Endothelial cell of umbilical vein (primary cell): ENCODE data around the gene RPL11. TPM values are rescaled to one million over a fixed set of nuclear protein-coding genes. Genes with fewer than 3 reads are reported as not detected.

Experiments used
- BruUV-seq: library from RNA; stranded (reverse); fragments of 400-500 nt; replicated peaks from 2 replicates; lab custom pipeline; 2021; lab: Mats Ljungman, UMichigan
- CTCF ChIA-PET: fragments of 300-600, 350-600 bp; sonication (Branson Sonifier 250); formaldehyde crosslinking; loops from one replicate; lab custom pipeline; 2021; ENCODE audit warnings: antibody characterized with exemption, inconsistent platforms; lab: Charles Lee
- POLR2A ChIA-PET: fragments of 300-600, 350-600 bp; sonication (Branson Sonifier 250); formaldehyde crosslinking; loops from one replicate; lab custom pipeline; 2021; ENCODE audit warnings: antibody characterized with exemption, inconsistent platforms; lab: Charles Lee
- DNase-seq: peaks from one replicate; pipeline ENCODE4 v3.0.0-alpha.2; 2011; ENCODE audit warnings: low read depth, low spot score
- FAIRE-seq: peaks from 2 replicates; lab custom pipeline; 2011; peaks lifted over from hg19 to GRCh38; lab: Jason Lieb, UNC
- H2AFZ ChIP-seq: 2 replicates; pipeline ENCODE4 v1.6.0; 2012; ENCODE audit warnings: low read depth, low read length, control low read depth, inconsistent platforms
- H3K27ac ChIP-seq: 2 replicates; pipeline ENCODE4 v1.5.1; 2011; ENCODE audit warnings: low read depth, mild to moderate bottlenecking, control low read depth, low read length, moderate library complexity; ENCODE audit not compliant: insufficient read depth
- H3K27me3 ChIP-seq, 2 experiments: 2 replicates each; pipeline versions ENCODE4 v1.6.0 to v1.6.1; 2011; ENCODE audit warnings: low read length in 2 of 2, mixed read lengths in 1 of 2; ENCODE audit not compliant: control insufficient read depth in 2 of 2, insufficient read depth in 2 of 2
- H3K36me3 ChIP-seq, 2 experiments: 2 replicates in 1 of 2; 3 replicates in 1 of 2; pipeline ENCODE4 v1.5.1; 2011; ENCODE audit warnings: low read length in 2 of 2, mild to moderate bottlenecking in 1 of 2, moderate library complexity in 1 of 2; ENCODE audit not compliant: control insufficient read depth in 2 of 2, insufficient read depth in 2 of 2; ENCODE audit errors: extremely low read depth in 1 of 2
- H3K4me1 ChIP-seq: 3 replicates; pipeline ENCODE4 v1.5.1; 2011; ENCODE audit warnings: mild to moderate bottlenecking, low read length; ENCODE audit not compliant: control insufficient read depth, insufficient read depth; ENCODE audit errors: extremely low read depth
- H3K4me2 ChIP-seq: 2 replicates; pipeline ENCODE4 v1.6.1; 2011; ENCODE audit warnings: low read length, control low read depth, mixed read lengths; ENCODE audit not compliant: insufficient read depth
- H3K4me3 ChIP-seq, 3 experiments: fragments of 200-600 bp in 1 of 3; sonication (generic), shearing (Covaris generic) in 1 of 3; replicated peaks in 1 of 3; 2 replicates each; pipeline ENCODE4 v1.5.1; 2011 to 2016; ENCODE audit warnings: control low read depth in 3 of 3, low read length in 3 of 3, mild to moderate bottlenecking in 2 of 3, inconsistent platforms in 1 of 3, low read depth in 1 of 3, moderate library complexity in 1 of 3; ENCODE audit not compliant: insufficient read depth in 1 of 3
- H3K79me2 ChIP-seq: 2 replicates; pipeline ENCODE4 v1.6.0; 2012; ENCODE audit warnings: low read length, inconsistent platforms; ENCODE audit not compliant: control insufficient read depth, insufficient read depth
- H3K9ac ChIP-seq: replicated peaks from 2 replicates; pipeline ENCODE3; 2011; ENCODE audit warnings: low read length, control low read depth; ENCODE audit not compliant: insufficient read depth; ENCODE audit errors: extremely low read depth
- H3K9me1 ChIP-seq: replicated peaks from 3 replicates; pipeline ENCODE4 v1.6.0; 2011; ENCODE audit warnings: mild to moderate bottlenecking, low read length; ENCODE audit not compliant: control insufficient read depth, insufficient read depth; ENCODE audit errors: extremely low read depth
- H3K9me3 ChIP-seq: replicated peaks from 2 replicates; pipeline ENCODE4 v1.5.1; 2012; ENCODE audit warnings: low read length, inconsistent platforms; ENCODE audit not compliant: control insufficient read depth, insufficient read depth
- H4K20me1 ChIP-seq: replicated peaks from 2 replicates; pipeline ENCODE3; 2011; ENCODE audit warnings: mild to moderate bottlenecking, low read length; ENCODE audit not compliant: control insufficient read depth, insufficient read depth; ENCODE audit errors: extremely low read depth
- EZH2 ChIP-seq: IDR thresholded peaks from 2 replicates; pipeline ENCODE4 v1.6.1; 2012; ENCODE audit warnings: borderline replicate concordance, low read depth, mild to moderate bottlenecking, moderate library complexity, low read length, inconsistent platforms; ENCODE audit not compliant: severe bottlenecking
- FOS ChIP-seq: IDR thresholded peaks from 2 replicates; pipeline ENCODE4 v1.6.1; 2011; ENCODE audit warnings: mild to moderate bottlenecking, low read length, moderate library complexity, borderline replicate concordance; ENCODE audit not compliant: insufficient read depth
- GATA2 ChIP-seq: IDR thresholded peaks from 2 replicates; pipeline ENCODE4 v1.7.0; 2011; ENCODE audit warnings: low read depth, mild to moderate bottlenecking, moderate library complexity, mixed read lengths, low read length; ENCODE audit not compliant: insufficient read length, insufficient read depth
- JUN ChIP-seq: IDR thresholded peaks from 2 replicates; pipeline ENCODE4 v1.6.1; 2011; ENCODE audit warnings: borderline replicate concordance, low read depth; ENCODE audit not compliant: insufficient read length, insufficient read depth
- MYC ChIP-seq: IDR thresholded peaks from one replicate; pipeline ENCODE4 v1.6.1; 2011; ENCODE audit warnings: mild to moderate bottlenecking, low read depth, low read length
- POLR2A ChIP-seq: IDR thresholded peaks from 2 replicates; pipeline ENCODE4 v1.6.1; 2012; ENCODE audit warnings: low read depth, mild to moderate bottlenecking, control low read depth, low read length
- POLR2AphosphoS5 ChIP-seq: IDR thresholded peaks from 2 replicates; pipeline ENCODE4 v1.6.1; 2012; ENCODE audit warnings: low read depth, mild to moderate bottlenecking, control low read depth, low read length, moderate library complexity; ENCODE audit not compliant: insufficient read depth
- dilution Hi-C: fragments of 300-500 bp; cut with MboI; formaldehyde crosslinking; loops from one replicate; pipeline ENCODE4 v1.15.0; 2019; ENCODE audit warnings: low sequenced_read_pairs; ENCODE audit not compliant: extremely low pct_ligation_motif_present
- intact Hi-C: fragments of 100-400 bp; cut with micrococcal nuclease; formaldehyde crosslinking; loops from one replicate; pipeline ENCODE4 v1.10.0; 2022
- polyA plus RNA-seq, 4 experiments: library from polyadenylated mRNA; depleted of rRNA in 3 of 4; stranded (reverse) in 3 of 4; unstranded in 1 of 4; fragments of >200 nt; gene quantifications; 2 replicates each; pipeline versions ENCODE4 v1.2.1 to v1.2.3, GENCODE V29; 2011 to 2012; ENCODE audit warnings: missing spikeins in 1 of 4
- total RNA-seq: library from RNA; stranded (reverse); gene quantifications from 2 replicates; pipeline ENCODE4 v1.2.3, GENCODE V29; 2021

The RPL11 gene
- total and polyA plus RNA-seq, 2 donors (not counting 3 experiments of a cell fraction or from before 2014, with no cell fraction given) = 861 to 1,084 TPM

- BruUV-seq = no TSS peak
- H3K9me1 ChIP-seq = no peaks in the 10 kb centered on the region
- H3K79me2 ChIP-seq = no peaks in the 10 kb centered on the region
- FAIRE-seq = no peak
- no peak overlapping the region for H3K27ac ChIP-seq
- POLR2A ChIA-PET = no interaction called here
- no peaks in the 10 kb centered on the region for H3K36me3 ChIP-seq
- no peak overlapping the region for H3K4me2 ChIP-seq
- H3K9me3 ChIP-seq = no peaks in the 10 kb centered on the region
- no peak for DNase-seq
- H3K4me3 ChIP-seq = no peak overlapping the region
- no peak for TF ChIP-seq EZH2
- TF ChIP-seq JUN = no peak
- no peak for TF ChIP-seq FOS
- CTCF ChIA-PET = interaction anchor here (0.6 to 2.7 kb wide), 6 partner anchors 8 to 153 kb away, joined by 3 to 11 read pairs (median 9); partner anchors contain the start of gene RPL11
- no peak overlapping the region for H3K9ac ChIP-seq
- dilution Hi-C loops (no loop called here), intact Hi-C loops (no loop called here)
- no peak overlapping the region for H2AFZ ChIP-seq
- no peaks in the 10 kb centered on the region for H4K20me1 ChIP-seq
- peaks cover 7 to 16% of the 10 kb centered on the region in 2 experiments for H3K27me3 ChIP-seq
- no peaks in the 10 kb centered on the region for H3K4me1 ChIP-seq
Observed at GRCh38 chr1:23650344-23650990, 41.1 kb upstream of the RPL11 start.

DNA sequence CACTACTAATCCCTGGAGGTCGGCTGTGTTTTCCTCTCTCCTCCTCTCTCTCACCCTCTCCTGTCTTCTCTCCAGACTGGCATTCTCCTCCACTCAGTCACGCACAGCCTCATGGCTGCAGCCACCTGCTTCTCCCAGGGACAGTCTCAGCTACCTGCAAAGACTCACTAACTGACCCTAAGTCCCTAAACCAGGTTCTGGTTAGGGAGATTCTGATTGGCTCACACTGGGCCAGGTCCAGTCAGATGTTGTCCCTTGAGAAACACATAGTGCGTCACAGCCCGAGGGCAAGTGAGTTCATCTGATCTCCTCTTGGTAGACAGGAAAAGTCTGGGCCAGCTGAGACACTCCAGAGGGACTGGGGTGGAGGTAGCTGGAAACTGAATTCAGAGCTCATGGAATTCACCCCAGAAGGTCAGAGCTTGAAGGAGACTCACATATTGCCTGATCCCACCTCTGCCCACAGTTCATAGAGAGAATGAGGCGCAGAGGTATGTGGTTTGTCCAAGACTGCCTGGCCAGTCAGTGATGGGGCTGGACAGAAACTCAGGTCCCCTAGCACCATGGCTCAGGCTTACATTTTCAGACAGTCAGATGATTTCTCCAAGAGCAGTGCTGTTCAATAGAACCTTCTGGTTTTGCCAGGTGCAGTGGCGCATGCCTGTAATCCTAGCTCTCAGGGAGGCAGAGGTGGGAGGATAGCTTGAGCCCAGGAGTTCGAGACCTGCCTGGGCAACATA lies 40.4 kb upstream of the RPL11 start:
- POLR2A ChIA-PET = no interaction called here
- BruUV-seq = no TSS peak
- DNase-seq = peak; percentile 41

More for the DNA sequence above, 40.4 kb upstream of the RPL11 start:
- FAIRE-seq = no peak
- CTCF ChIA-PET = interaction anchor here (0.6 to 1.8 kb wide), 4 partner anchors 10 to 154 kb away, joined by 3 to 10 read pairs (median 6); partner anchors contain the start of gene RPL11
- intact Hi-C loops = no loop called here
- TF ChIP-seq GATA2 = no peak
- no peak for TF ChIP-seq POLR2A
- TF ChIP-seq POLR2AphosphoS5 = no peak
- no peak for TF ChIP-seq JUN
- no peak for TF ChIP-seq MYC
- TF ChIP-seq EZH2 = no peak
- no peaks in the 10 kb centered on the region for H3K36me3 ChIP-seq
- H3K4me2 ChIP-seq = no peak overlapping the region
- no peaks in the 10 kb centered on the region for H4K20me1 ChIP-seq
- H3K4me3 ChIP-seq = no peak overlapping the region
- dilution Hi-C loops = no loop called here
- no peaks in the 10 kb centered on the region for H3K4me1 ChIP-seq
- no peak overlapping the region for H3K9ac ChIP-seq
- no peak overlapping the region for H3K27ac ChIP-seq
- no peak overlapping the region for H2AFZ ChIP-seq
- H3K9me1 ChIP-seq = no peaks in the 10 kb centered on the region
- H3K9me3 ChIP-seq = no peaks in the 10 kb centered on the region
- H3K79me2 ChIP-seq = no peaks in the 10 kb centered on the region
- H3K27me3 ChIP-seq = peaks cover 7 to 13% of the 10 kb centered on the region in 2 experiments
